Neutrophil (primary cell): Measurements from ENCODE around the gene ANKRD20A1.
"Not testable (repeated sequence)": the region's sequence is repeated elsewhere in the genome, so short reads cannot be mapped to it uniquely, and the experiment has no call there.

Experiments
- H3K27ac ChIP-seq: fragments of 200-600 bp; sonication (generic); 2 replicates; pipeline ENCODE4 v1.5.1; 2016; ENCODE audit warnings: mild to moderate bottlenecking, moderate library complexity
- H3K27me3 ChIP-seq: fragments of 200-600 bp; sonication (generic); 2 replicates; pipeline ENCODE4 v1.6.0; 2016; ENCODE audit warnings: mild to moderate bottlenecking
- H3K36me3 ChIP-seq: fragments of 200-600 bp; sonication (generic); 2 replicates; pipeline ENCODE4 v1.5.1; 2017
- H3K4me1 ChIP-seq, 2 experiments: fragments of 200-600 bp in 1 of 2; sonication (generic) in 1 of 2; 1 replicate in 1 of 2; 2 replicates in 1 of 2; pipeline versions ENCODE4 v1.5.1 to v1.6.1; 2013 to 2016; ENCODE audit warnings: low read depth in 1 of 2, low read length in 1 of 2, mild to moderate bottlenecking in 1 of 2, moderate library complexity in 1 of 2; ENCODE audit not compliant: control insufficient read depth in 1 of 2, insufficient read depth in 1 of 2
- H3K4me3 ChIP-seq, 2 experiments: fragments of 200-600 bp in 1 of 2; sonication (generic) in 1 of 2; 1 replicate in 1 of 2; 2 replicates in 1 of 2; pipeline ENCODE4 v1.5.1; 2013 to 2016; ENCODE audit warnings: low read depth in 1 of 2, low read length in 1 of 2, mild to moderate bottlenecking in 1 of 2, moderate library complexity in 1 of 2
- H3K9me3 ChIP-seq: fragments of 200-600 bp; sonication (generic); 2 replicates; pipeline ENCODE4 v1.5.1; 2016

ANKRD20A1 gene

DNA sequence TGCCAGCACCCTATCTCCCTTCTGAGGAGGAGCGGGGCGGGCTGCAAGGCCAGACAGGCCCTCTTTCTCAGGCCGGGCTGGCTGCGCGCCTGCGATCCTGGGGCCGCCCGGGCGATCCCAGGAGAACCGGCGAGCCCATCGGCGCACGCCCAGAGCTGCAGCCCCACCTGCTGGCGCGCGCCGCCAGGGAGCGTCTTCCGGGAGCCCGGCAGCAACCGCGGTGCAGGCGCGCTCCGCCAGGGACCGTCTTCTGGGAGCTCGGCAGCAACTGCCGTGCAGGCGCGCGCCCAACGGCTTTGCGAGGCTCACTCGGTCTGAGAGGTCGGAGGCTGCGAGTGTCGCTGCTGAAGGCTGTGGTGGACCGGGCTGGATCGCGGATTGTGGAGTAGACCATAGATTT is at the start of gene ANKRD20A1:
Gene ANKRD20A1, plus strand, starts transcription at position 61 of the 400 bp plus-strand sequence. CDS start 496 bp downstream, outside the sequence.
- not testable (repeated sequence) for H3K36me3 ChIP-seq, H3K27ac ChIP-seq, H3K4me1 ChIP-seq, H3K9me3 ChIP-seq, H3K4me3 ChIP-seq
- peaks cover 13% of the 10 kb centered on the region for H3K27me3 ChIP-seq

DNA sequence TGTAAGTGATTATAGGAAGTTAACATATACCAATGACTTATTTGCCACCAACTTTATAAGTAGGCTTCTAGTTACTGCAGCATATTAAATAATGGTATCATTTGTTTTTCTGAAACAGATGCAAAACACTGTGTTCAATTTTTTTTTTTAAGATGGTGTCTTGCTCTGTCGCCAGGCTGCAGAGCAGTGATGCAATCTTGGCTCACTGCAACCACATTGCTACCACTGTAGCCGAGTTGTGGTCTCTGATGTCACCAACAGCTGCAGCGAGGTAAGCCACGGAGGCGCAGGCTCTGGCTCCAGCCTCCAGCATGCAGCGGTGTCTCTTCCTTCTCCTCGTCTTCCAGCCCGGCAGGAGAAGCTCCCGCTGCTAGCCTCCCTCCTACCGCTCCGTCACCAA is 26.6 kb upstream of the ANKRD20A1 start:
- H3K4me3 ChIP-seq, H3K9me3 ChIP-seq, H3K27ac ChIP-seq, H3K36me3 ChIP-seq, H3K4me1 ChIP-seq, H3K27me3 ChIP-seq: not testable (repeated sequence)
